CD8-positive, alpha-beta memory T cell (primary cell): ENCODE results near the gene SORBS2. TPM values are rescaled to one million over a fixed set of nuclear protein-coding genes. Genes with fewer than 3 reads are reported as not detected.

Experiments used
- CTCF ChIA-PET: fragments of 350-600 bp; sonication (Branson Sonifier 250); formaldehyde crosslinking; loops from one replicate; lab custom pipeline; 2021; ENCODE audit warnings: antibody characterized with exemption; lab: Charles Lee
- POLR2A ChIA-PET: fragments of 350-600 bp; sonication (Branson Sonifier 250); formaldehyde crosslinking; loops from one replicate; lab custom pipeline; 2021; ENCODE audit warnings: antibody characterized with exemption; lab: Charles Lee
- DNase-seq, 5 donors: peaks; one replicate each; pipeline versions ENCODE4 v3.0.0 to v3.0.0-alpha.2; 2020 to 2022; ENCODE audit warnings: mixed read lengths in 1 of 5
- H3K27ac ChIP-seq: one replicate; pipeline ENCODE4 v1.7.0; 2013; ENCODE audit warnings: low read depth, mild to moderate bottlenecking, low read length, moderate library complexity
- H3K27me3 ChIP-seq: 2 replicates; pipeline ENCODE4 v1.7.0; 2013; ENCODE audit warnings: low read length, mild to moderate bottlenecking; ENCODE audit not compliant: insufficient read depth, poor library complexity, severe bottlenecking
- H3K36me3 ChIP-seq: 2 replicates; pipeline ENCODE4 v1.7.0; 2013; ENCODE audit warnings: mild to moderate bottlenecking, low read length, moderate library complexity; ENCODE audit not compliant: insufficient read depth
- H3K4me1 ChIP-seq: 2 replicates; pipeline ENCODE4 v1.7.0; 2013; ENCODE audit warnings: mild to moderate bottlenecking, low read length, moderate library complexity; ENCODE audit not compliant: insufficient read depth
- H3K4me3 ChIP-seq: 2 replicates; pipeline ENCODE4 v1.7.0; 2013; ENCODE audit warnings: mild to moderate bottlenecking, low read length
- H3K9me3 ChIP-seq: 2 replicates; pipeline ENCODE4 v1.7.0; 2013; ENCODE audit warnings: mild to moderate bottlenecking, low read length
- H3K27ac Mint-ChIP-seq, 8 donors: one replicate each; pipeline ENCODE4 v1.8.0; 2020 to 2021; ENCODE audit warnings: mixed read lengths in 8 of 8, mild to moderate bottlenecking in 6 of 8, inconsistent platforms in 3 of 8, moderate library complexity in 3 of 8
- H3K27me3 Mint-ChIP-seq, 2 donors: one replicate each; pipeline ENCODE4 v1.8.0; 2020 to 2021; ENCODE audit warnings: mixed read lengths in 2 of 2, mild to moderate bottlenecking in 1 of 2, moderate library complexity in 1 of 2
- H3K36me3 Mint-ChIP-seq, 3 donors: one replicate each; pipeline ENCODE4 v1.8.0; 2020 to 2021; ENCODE audit warnings: mixed read lengths in 3 of 3, inconsistent platforms in 1 of 3, mild to moderate bottlenecking in 1 of 3
- H3K4me1 Mint-ChIP-seq, 3 donors: one replicate each; pipeline ENCODE4 v1.8.0; 2020 to 2021; ENCODE audit warnings: mixed read lengths in 3 of 3, inconsistent platforms in 1 of 3, mild to moderate bottlenecking in 1 of 3
- H3K4me3 Mint-ChIP-seq, 7 donors: one replicate each; pipeline ENCODE4 v1.8.0; 2020 to 2021; ENCODE audit warnings: mixed read lengths in 7 of 7, mild to moderate bottlenecking in 6 of 7, moderate library complexity in 4 of 7, inconsistent platforms in 2 of 7
- H3K9me3 Mint-ChIP-seq, 5 donors: one replicate each; pipeline ENCODE4 v1.8.0; 2020 to 2022; ENCODE audit warnings: mixed read lengths in 5 of 5, mild to moderate bottlenecking in 3 of 5, moderate library complexity in 2 of 5, inconsistent platforms in 1 of 5
- polyA plus RNA-seq: library from polyadenylated mRNA; unstranded; fragments of 300-500 nt; fragmentation: Illumina TruSeq; gene quantifications from one replicate; pipeline ENCODE4 v1.2.3, GENCODE V29; 2021
- total RNA-seq, 2 experiments: library from RNA; stranded (reverse); gene quantifications; one replicate each; pipeline ENCODE4 v1.2.3, GENCODE V29; 2021

SORBS2 gene
- total and polyA plus RNA-seq, 3 experiments from 2014 or later: not detected

GRCh38 chr4:185657183-185657582 is 154.8 kb downstream of the SORBS2 start:
- Histone ChIP-seq H3K4me1 (no peaks in the 10 kb centered on the region), H3K27ac (no peak overlapping the region), H3K27me3 (no peaks in the 10 kb centered on the region), H3K4me3 (no peak overlapping the region), H3K9me3 (no peaks in the 10 kb centered on the region), H3K36me3 (no peaks in the 10 kb centered on the region)
- POLR2A ChIA-PET: no interaction called here
- DNase-seq: no peak
- no peaks in the 10 kb centered on the region for H3K36me3 Mint-ChIP-seq
- H3K27ac Mint-ChIP-seq: no peak overlapping the region
- CTCF ChIA-PET: interaction anchor here (1.1 kb wide), 1 partner anchor 508 kb away, joined by 3 read pairs; no protein-coding TSS in a partner anchor
- H3K4me3 Mint-ChIP-seq: no peak overlapping the region
- peaks cover 0 to 2% (median 0%) of the 10 kb centered on the region in 5 donors for H3K9me3 Mint-ChIP-seq
- H3K27me3 Mint-ChIP-seq: peaks cover 0 to 2% of the 10 kb centered on the region in 2 donors
- no peaks in the 10 kb centered on the region for H3K4me1 Mint-ChIP-seq

- DNase-seq: no peak
- no peak overlapping the region for H3K4me3 Mint-ChIP-seq
- no peaks in the 10 kb centered on the region for H3K4me1 ChIP-seq
- H3K36me3 ChIP-seq: no peaks in the 10 kb centered on the region
- no peak overlapping the region for H3K27ac ChIP-seq
- no peak overlapping the region for H3K27ac Mint-ChIP-seq
- H3K4me1 Mint-ChIP-seq: no peaks in the 10 kb centered on the region
- no peak overlapping the region for H3K4me3 ChIP-seq
- H3K9me3 ChIP-seq: no peaks in the 10 kb centered on the region
- H3K27me3 ChIP-seq: no peaks in the 10 kb centered on the region
- POLR2A ChIA-PET: no interaction called here
- CTCF ChIA-PET: no interaction called here
- no peaks in the 10 kb centered on the region for H3K36me3 Mint-ChIP-seq
- H3K9me3 Mint-ChIP-seq: peaks cover 0 to 2% (median 0%) of the 10 kb centered on the region in 5 donors
- peaks cover 0 to 2% of the 10 kb centered on the region in 2 donors for H3K27me3 Mint-ChIP-seq
These were observed 155.5 kb downstream of the SORBS2 start for GRCh38 chr4:185656467-185656931.

GRCh38 chr4:185654965-185655554 is 156.9 kb downstream of the SORBS2 start:
- H3K4me1 Mint-ChIP-seq: no peaks in the 10 kb centered on the region

GRCh38 chr4:185654311-185654710 is 157.7 kb downstream of the SORBS2 start:
- Histone ChIP-seq H3K4me3 (no peak overlapping the region), H3K36me3 (no peaks in the 10 kb centered on the region), H3K27me3 (no peaks in the 10 kb centered on the region), H3K4me1 (no peaks in the 10 kb centered on the region), H3K27ac (no peak overlapping the region), H3K9me3 (no peaks in the 10 kb centered on the region)
- CTCF ChIA-PET: no interaction called here
- no peak overlapping the region for H3K4me3 Mint-ChIP-seq
- H3K27ac Mint-ChIP-seq: no peak overlapping the region
- DNase-seq: no peak
- POLR2A ChIA-PET: no interaction called here
- H3K9me3 Mint-ChIP-seq: peaks cover 0 to 1% (median 0%) of the 10 kb centered on the region in 5 donors
- H3K36me3 Mint-ChIP-seq: no peaks in the 10 kb centered on the region
- H3K27me3 Mint-ChIP-seq: peaks cover 0 to 2% of the 10 kb centered on the region in 2 donors
- no peaks in the 10 kb centered on the region for H3K4me1 Mint-ChIP-seq

More at GRCh38 chr4:185654965-185655554, 156.9 kb downstream of the SORBS2 start:
- no peak for DNase-seq
- H3K4me1 ChIP-seq: no peaks in the 10 kb centered on the region
- Mint-ChIP-seq H3K9me3 (peaks cover 0 to 2% (median 0%) of the 10 kb centered on the region in 5 donors), H3K36me3 (no peaks in the 10 kb centered on the region), H3K27me3 (no peaks in the 10 kb centered on the region), H3K4me3 (no peak overlapping the region), H3K27ac (no peak overlapping the region)
- H3K4me3 ChIP-seq: no peak overlapping the region
- no peak overlapping the region for H3K27ac ChIP-seq
- no peaks in the 10 kb centered on the region for H3K27me3 ChIP-seq
- POLR2A ChIA-PET: no interaction called here
- H3K36me3 ChIP-seq: no peaks in the 10 kb centered on the region
- H3K9me3 ChIP-seq: no peaks in the 10 kb centered on the region
- CTCF ChIA-PET: no interaction called here

- Histone ChIP-seq H3K27ac (no peak overlapping the region), H3K9me3 (no peaks in the 10 kb centered on the region), H3K4me3 (no peak overlapping the region), H3K27me3 (no peaks in the 10 kb centered on the region), H3K4me1 (no peaks in the 10 kb centered on the region), H3K36me3 (no peaks in the 10 kb centered on the region)
- ChIA-PET POLR2A (no interaction called here), CTCF (no interaction called here)
- Mint-ChIP-seq H3K4me1 (no peaks in the 10 kb centered on the region), H3K27ac (no peak overlapping the region), H3K27me3 (peaks cover 2 to 14% of the 10 kb centered on the region in 2 donors), H3K9me3 (peaks cover 0 to 1% (median 0%) of the 10 kb centered on the region in 5 donors), H3K36me3 (no peaks in the 10 kb centered on the region), H3K4me3 (no peak overlapping the region)
- DNase-seq: no peak
These were observed 160.1 kb downstream of the SORBS2 start for GRCh38 chr4:185651851-185652250.

GRCh38 chr4:185651137-185651677 is 160.8 kb downstream of the SORBS2 start:
- H3K4me3 ChIP-seq: no peak overlapping the region

GRCh38 chr4:185648631-185649030 is 163.4 kb downstream of the SORBS2 start:
- H3K9me3 Mint-ChIP-seq: peaks cover 0 to 1% (median 0%) of the 10 kb centered on the region in 5 donors
- H3K4me3 Mint-ChIP-seq: no peak overlapping the region
- H3K4me1 ChIP-seq: no peaks in the 10 kb centered on the region
- H3K27me3 Mint-ChIP-seq: peaks cover 3 to 19% of the 10 kb centered on the region in 2 donors
- POLR2A ChIA-PET: no interaction called here
- H3K9me3 ChIP-seq: no peaks in the 10 kb centered on the region
- no peak overlapping the region for H3K27ac ChIP-seq
- no peak for DNase-seq
- no peak overlapping the region for H3K27ac Mint-ChIP-seq
- no peaks in the 10 kb centered on the region for H3K27me3 ChIP-seq
- H3K36me3 Mint-ChIP-seq: no peaks in the 10 kb centered on the region
- H3K36me3 ChIP-seq: no peaks in the 10 kb centered on the region
- no peaks in the 10 kb centered on the region for H3K4me1 Mint-ChIP-seq
- CTCF ChIA-PET: no interaction called here
- no peak overlapping the region for H3K4me3 ChIP-seq

More at GRCh38 chr4:185651137-185651677, 160.8 kb downstream of the SORBS2 start:
- Histone ChIP-seq H3K4me1 (no peaks in the 10 kb centered on the region), H3K36me3 (no peaks in the 10 kb centered on the region), H3K27ac (no peak overlapping the region), H3K9me3 (no peaks in the 10 kb centered on the region), H3K27me3 (no peaks in the 10 kb centered on the region)
- no peak overlapping the region for H3K27ac Mint-ChIP-seq
- H3K4me1 Mint-ChIP-seq: no peaks in the 10 kb centered on the region
- no peak for DNase-seq
- H3K36me3 Mint-ChIP-seq: no peaks in the 10 kb centered on the region
- peaks cover 2 to 15% of the 10 kb centered on the region in 2 donors for H3K27me3 Mint-ChIP-seq
- no peak overlapping the region for H3K4me3 Mint-ChIP-seq
- H3K9me3 Mint-ChIP-seq: peaks cover 0 to 1% (median 0%) of the 10 kb centered on the region in 5 donors
- CTCF ChIA-PET: no interaction called here
- POLR2A ChIA-PET: no interaction called here

GRCh38 chr4:185645403-185645802 is 166.6 kb downstream of the SORBS2 start:
- POLR2A ChIA-PET: no interaction called here
- Mint-ChIP-seq H3K4me3 (no peak overlapping the region), H3K36me3 (no peaks in the 10 kb centered on the region), H3K27me3 (peaks cover 8 to 39% of the 10 kb centered on the region in 2 donors), H3K9me3 (no peaks in the 10 kb centered on the region), H3K27ac (no peak overlapping the region), H3K4me1 (no peaks in the 10 kb centered on the region)
- Histone ChIP-seq H3K36me3 (no peaks in the 10 kb centered on the region), H3K4me3 (no peak overlapping the region), H3K4me1 (no peaks in the 10 kb centered on the region), H3K27ac (no peak overlapping the region), H3K9me3 (no peaks in the 10 kb centered on the region), H3K27me3 (no peaks in the 10 kb centered on the region)
- DNase-seq: no peak
- CTCF ChIA-PET: no interaction called here
